ENCODE results near the gene STAT6. TPM values are rescaled to one million over a fixed set of nuclear protein-coding genes. Genes with fewer than 3 reads are reported as not detected.

STAT6 gene
- total and polyA plus RNA-seq, 2 of the 8 experiments (the other 6 are each of a cell fraction or from before 2014, with no cell fraction given): 32.9 to 38.7 TPM

- Histone ChIP-seq H3K4ac (replicated peaks; ENCODE audit: insufficient read length, low read depth, low read length) (no peak overlapping the region), H3K9me3 (ENCODE audit: insufficient read depth in 2 of 2, low read depth in 1 of 2, low read length in 1 of 2) (no peaks in the 10 kb centered on the region), H3K23ac (ENCODE audit: insufficient read length) (no peak overlapping the region), H3K79me1 (ENCODE audit: low read depth, low read length) (no peaks in the 10 kb centered on the region), H2BK20ac (ENCODE audit: low read length) (no peak overlapping the region), H2AFZ (ENCODE audit: low read length) (no peak overlapping the region), H3K14ac (ENCODE audit: insufficient read length) (no peak overlapping the region), H4K20me1 (replicated peaks in 1 of 2; ENCODE audit: control insufficient read depth in 1 of 2, insufficient read depth in 2 of 2, low read length in 2 of 2) (no peaks in the 10 kb centered on the region), H3K4me3 (ENCODE audit: extremely low read depth in 1 of 4, insufficient read depth in 2 of 4, low read depth in 3 of 4, low read length in 4 of 4) (no peak overlapping the region), H2AK5ac (ENCODE audit: low read depth, low read length) (no peak overlapping the region), H3K56ac (replicated peaks; ENCODE audit: insufficient read length, low read depth, low read length) (no peak overlapping the region), H3K9ac (replicated peaks in 1 of 4; ENCODE audit: extremely low read depth in 1 of 4, low read depth in 3 of 4, low read length in 3 of 4) (no peak overlapping the region), H3K23me2 (ENCODE audit: low read depth, low read length) (no peaks in the 10 kb centered on the region; the same call in 1 of the 2 replicates), H2BK12ac (ENCODE audit: low read depth, low read length) (no peak overlapping the region), H3K79me2 (ENCODE audit: control insufficient read depth in 1 of 2, insufficient read depth in 2 of 2, low read length in 2 of 2) (peaks cover 0 to 13% of the 10 kb centered on the region in 2 experiments; a peak in 2 of 4 replicates), H2BK5ac (ENCODE audit: low read depth, low read length) (no peak overlapping the region), H3K27me3 (replicated peaks in 1 of 4; ENCODE audit: control insufficient read depth in 3 of 4, extremely low read depth in 1 of 4, insufficient read depth in 3 of 4, low read length in 3 of 4) (no peaks in the 10 kb centered on the region), H3K4me1 (replicated peaks in 1 of 4; ENCODE audit: control insufficient read depth in 3 of 4, insufficient read depth in 4 of 4, low read length in 3 of 4) (no peaks in the 10 kb centered on the region), H2BK120ac (replicated peaks; ENCODE audit: low read depth, low read length) (no peak overlapping the region), H4K8ac (ENCODE audit: extremely low read depth, insufficient read depth, low read length) (no peak overlapping the region), H3K4me2 (ENCODE audit: insufficient read depth in 1 of 2, low read depth in 2 of 2, low read length in 2 of 2) (no peak overlapping the region), H3K27ac (ENCODE audit: low read depth, low read length) (no peak overlapping the region), H3K18ac (ENCODE audit: extremely low read depth, low read length) (no peak overlapping the region), H4K91ac (replicated peaks; ENCODE audit: insufficient read length, low read length) (no peak overlapping the region), H2BK15ac (ENCODE audit: low read length) (no peak overlapping the region), H3K36me3 (ENCODE audit: control insufficient read depth in 2 of 4, insufficient read depth in 4 of 4, low read length in 3 of 4) (peaks cover 11 to 47% (median 31%) of the 10 kb centered on the region in 4 experiments; a peak in 7 of 8 replicates), H4K5ac (ENCODE audit: insufficient read length, low read depth, low read length) (no peak overlapping the region)
- ChIA-PET POLR2A (ENCODE audit: partially characterized antibody) (interaction anchor here (0.9 kb wide), 2 partner anchors 14 to 40 kb away, joined by 3 to 5 read pairs; no protein-coding TSS in a partner anchor), CTCF (ENCODE audit: partially characterized antibody) (interaction anchor here (0.6 to 7.7 kb wide), 12 partner anchors 10 to 1035 kb away, joined by 3 to 225 read pairs (median 6); partner anchors contain the start of genes NAB2 and STAT6)
- TF ChIP-seq POLR2A (IDR thresholded peaks at IDR 0.05; ENCODE audit: control extremely low read depth in 1 of 2, low read depth in 2 of 2, low read length in 2 of 2): no peak
- TF ChIP-seq MAFK (IDR thresholded peaks at IDR 0.05; ENCODE audit: low read depth, low read length): no peak
- no peak for TF ChIP-seq KDM4A (IDR thresholded peaks at IDR 0.05; ENCODE audit: low read depth, low read length, severe bottlenecking)
- TF ChIP-seq CHD2 (IDR thresholded peaks at IDR 0.05; ENCODE audit: low read length): no peak
- TF ChIP-seq EGR1 (IDR thresholded peaks at IDR 0.05; ENCODE audit: borderline replicate concordance, low read depth, low read length): no peak
- no peak for TF ChIP-seq SP2 (IDR thresholded peaks at IDR 0.05; ENCODE audit: low read length)
- no peak for TF ChIP-seq GABPA (IDR thresholded peaks at IDR 0.05; ENCODE audit: borderline replicate concordance, insufficient read depth, low read length)
- TF ChIP-seq BCL11A (IDR thresholded peaks at IDR 0.05; ENCODE audit: low read depth in 2 of 2, low read length in 2 of 2): no peak
- TF ChIP-seq POLR2AphosphoS5 (IDR thresholded peaks at IDR 0.05; ENCODE audit: low read depth, low read length): no peak
- TF ChIP-seq YY1 (IDR thresholded peaks at IDR 0.05; ENCODE audit: low read depth, low read length): no peak
- no peak for TF ChIP-seq CBX8 (IDR thresholded peaks at IDR 0.05; ENCODE audit: borderline replicate concordance, low read depth, low read length)
- no peak for TF ChIP-seq SIN3A (conservative IDR thresholded peaks at IDR 0.05 in 1 of 2, IDR thresholded peaks at IDR 0.05 in 1 of 2; ENCODE audit: low read depth in 1 of 2, low read length in 2 of 2)
- TF ChIP-seq POU5F1 (IDR thresholded peaks at IDR 0.05; ENCODE audit: low read depth, low read length): no peak
- FAIRE-seq (no peak), DNase-seq (ENCODE audit: low read depth in 1 of 2, low spot score in 2 of 2) (no peak)
- 95% methylated on average over 2 of the region's 2 CpGs; no CpG with 5 or more reads in 1 of the 2 experiments for WGBS, 2 experiments (ENCODE audit: extremely low coverage in 1 of 2, insufficient coverage in 1 of 2, insufficient read length in 1 of 2, insufficient replicate concordance in 2 of 2, low coverage in 1 of 2, low lambda C conversion rate in 2 of 2, missing lambda C conversion rate in 1 of 2)
Observed at GRCh38 chr12:57072661-57073060, 38.5 kb downstream of the STAT6 start.

Data from H1 (cell line).